Keratinocyte (primary cell): Measurements from ENCODE around the gene DLGAP1.

Experiments
- EZH2 ChIP-seq: IDR thresholded peaks from one replicate; pipeline ENCODE4 v1.6.1; 2012; ENCODE audit warnings: inconsistent platforms, mild to moderate bottlenecking, low read length, moderate library complexity
- TF ChIP-seq, protein P1 (sequence below), 3 experiments: IDR thresholded peaks in 1 of 3; conservative IDR thresholded peaks in 1 of 3; optimal IDR thresholded peaks in 1 of 3; 2 replicates in 2 of 3; 3 replicates in 1 of 3; pipeline versions ENCODE3 to v1.5.1; 2011; ENCODE audit warnings: low read length in 3 of 3, mild to moderate bottlenecking in 3 of 3, moderate library complexity in 2 of 3, control low read depth in 1 of 3, inconsistent platforms in 1 of 3; ENCODE audit not compliant: insufficient read depth in 2 of 3; ENCODE audit errors: extremely low read depth in 1 of 3

DNA sequence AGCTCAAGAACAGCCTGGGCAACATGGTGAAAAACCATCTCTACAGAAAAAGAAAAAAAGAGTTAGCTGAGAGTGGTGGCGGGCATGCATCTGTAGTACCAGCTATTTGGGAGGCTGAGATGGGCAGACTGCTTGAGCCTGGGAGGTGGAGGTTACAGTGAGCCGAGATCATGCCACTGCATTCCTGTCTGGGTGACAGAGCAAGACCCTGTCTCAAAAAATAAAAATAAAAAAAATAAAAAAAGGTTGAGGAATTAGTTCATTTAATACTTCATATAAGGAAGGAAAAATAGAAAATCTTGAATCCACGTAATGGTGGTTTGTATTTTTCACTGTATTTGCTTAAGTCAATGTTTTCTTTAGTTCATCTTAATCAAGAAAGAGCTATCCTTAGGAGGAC, 763.4 kb downstream of the DLGAP1 start:
- TF ChIP-seq, protein P1, sequence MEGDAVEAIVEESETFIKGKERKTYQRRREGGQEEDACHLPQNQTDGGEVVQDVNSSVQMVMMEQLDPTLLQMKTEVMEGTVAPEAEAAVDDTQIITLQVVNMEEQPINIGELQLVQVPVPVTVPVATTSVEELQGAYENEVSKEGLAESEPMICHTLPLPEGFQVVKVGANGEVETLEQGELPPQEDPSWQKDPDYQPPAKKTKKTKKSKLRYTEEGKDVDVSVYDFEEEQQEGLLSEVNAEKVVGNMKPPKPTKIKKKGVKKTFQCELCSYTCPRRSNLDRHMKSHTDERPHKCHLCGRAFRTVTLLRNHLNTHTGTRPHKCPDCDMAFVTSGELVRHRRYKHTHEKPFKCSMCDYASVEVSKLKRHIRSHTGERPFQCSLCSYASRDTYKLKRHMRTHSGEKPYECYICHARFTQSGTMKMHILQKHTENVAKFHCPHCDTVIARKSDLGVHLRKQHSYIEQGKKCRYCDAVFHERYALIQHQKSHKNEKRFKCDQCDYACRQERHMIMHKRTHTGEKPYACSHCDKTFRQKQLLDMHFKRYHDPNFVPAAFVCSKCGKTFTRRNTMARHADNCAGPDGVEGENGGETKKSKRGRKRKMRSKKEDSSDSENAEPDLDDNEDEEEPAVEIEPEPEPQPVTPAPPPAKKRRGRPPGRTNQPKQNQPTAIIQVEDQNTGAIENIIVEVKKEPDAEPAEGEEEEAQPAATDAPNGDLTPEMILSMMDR (optimal IDR thresholded peaks at IDR 0.05 in 1 of 3, IDR thresholded peaks at IDR 0.05 in 1 of 3, conservative IDR thresholded peaks at IDR 0.05 in 1 of 3; ENCODE audit: extremely low read depth in 1 of 3, insufficient read depth in 2 of 3, low read length in 3 of 3), result no peak
- TF ChIP-seq EZH2, result no peak
